GM18505 (cell line): ENCODE measurements around the gene BIN1.

Source experiments
- ATAC-seq: cut with Tn5 transposase; IDR thresholded peaks from one replicate; pipeline ENCODE4 v1.9.1; 2021; ENCODE audit not compliant: unreplicated experiment
- POLR2A ChIP-seq: IDR thresholded peaks from 4 replicates; pipeline ENCODE4 v1.6.1; 2011; ENCODE audit warnings: borderline replicate concordance; ENCODE audit not compliant: insufficient read depth, insufficient read length; ENCODE audit errors: extremely low read depth

The BIN1 gene

GRCh38 chr2:127104166-127104660 is 2.7 kb downstream of the BIN1 start:
- no peak for ATAC-seq
- TF ChIP-seq POLR2A, result no peak

- no peak for ATAC-seq
- TF ChIP-seq POLR2A, result no peak
Observed at GRCh38 chr2:127103243-127104165, 3.5 kb downstream of the BIN1 start.

GRCh38 chr2:127102521-127103242 is 4.3 kb downstream of the BIN1 start:
- no peak for TF ChIP-seq POLR2A
- no peak for ATAC-seq

- ATAC-seq, result no peak
- TF ChIP-seq POLR2A, result no peak
Observed at GRCh38 chr2:127101756-127102477, 5.0 kb downstream of the BIN1 start.

- no peak for ATAC-seq
- no peak for TF ChIP-seq POLR2A
Observed at GRCh38 chr2:127101048-127101611, 5.8 kb downstream of the BIN1 start.

- no peak for TF ChIP-seq POLR2A
- ATAC-seq, result no peak
Observed at GRCh38 chr2:127100251-127101047, 6.5 kb downstream of the BIN1 start.

GRCh38 chr2:127098711-127099110 is 8.2 kb downstream of the BIN1 start:
- no peak for ATAC-seq
- no peak for TF ChIP-seq POLR2A

GRCh38 chr2:127097841-127098651 is 8.9 kb downstream of the BIN1 start:
- TF ChIP-seq POLR2A, result no peak
- ATAC-seq, result no peak

- TF ChIP-seq POLR2A, result no peak
- ATAC-seq, result no peak
Observed at GRCh38 chr2:127097471-127097765, 9.5 kb downstream of the BIN1 start.

- TF ChIP-seq POLR2A, result no peak
Observed at GRCh38 chr2:127096718-127097470, 10.1 kb downstream of the BIN1 start.

GRCh38 chr2:127096280-127096679 is 10.7 kb downstream of the BIN1 start:
- no peak for ATAC-seq
- TF ChIP-seq POLR2A, result no peak

More at GRCh38 chr2:127096718-127097470, 10.1 kb downstream of the BIN1 start:
- no peak for ATAC-seq
